Measurements from ENCODE around the gene SLC2A11.

Gene SLC2A11

DNA sequence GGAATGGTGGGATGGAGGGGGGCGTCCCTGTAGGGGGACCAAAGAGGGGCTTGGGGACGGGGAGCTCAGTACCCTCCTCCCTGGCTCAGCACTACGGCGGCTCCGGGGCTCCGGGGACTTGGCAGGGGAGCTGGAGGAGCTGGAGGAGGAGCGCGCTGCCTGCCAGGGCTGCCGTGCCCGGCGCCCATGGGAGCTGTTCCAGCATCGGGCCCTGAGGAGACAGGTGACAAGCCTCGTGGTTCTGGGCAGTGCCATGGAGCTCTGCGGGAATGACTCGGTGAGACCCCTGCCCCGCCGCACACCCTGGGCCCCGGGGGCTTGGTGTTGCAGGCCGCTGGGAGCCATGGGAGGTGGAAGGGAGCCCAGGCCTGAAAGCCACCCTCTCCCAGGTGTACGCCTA lies 24.7 kb downstream of the SLC2A11 start:
- Histone ChIP-seq H3K36me3 (ENCODE audit: control insufficient read depth in 1 of 2, insufficient read depth in 2 of 2, low read length in 2 of 2) (peaks cover 0 to 24% of the 10 kb centered on the region in 2 donors), H3K27me3 (ENCODE audit: low read depth, low read length) (no peaks in the 10 kb centered on the region)

DNA sequence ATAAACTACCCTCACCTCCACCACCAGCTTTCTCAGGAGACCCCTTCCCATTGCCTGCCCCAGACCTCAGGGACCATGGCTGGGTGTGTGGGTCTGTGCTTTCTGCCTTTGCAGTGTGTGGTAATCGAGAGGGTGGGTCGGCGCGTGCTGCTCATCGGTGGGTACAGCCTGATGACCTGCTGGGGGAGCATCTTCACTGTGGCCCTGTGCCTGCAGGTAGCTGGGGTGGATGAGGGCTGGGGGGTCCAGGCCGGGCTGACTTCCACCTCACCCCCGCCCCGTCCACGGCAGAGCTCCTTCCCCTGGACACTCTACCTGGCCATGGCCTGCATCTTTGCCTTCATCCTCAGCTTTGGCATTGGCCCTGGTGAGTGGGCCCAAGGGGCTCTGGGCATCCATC lies 26.0 kb downstream of the SLC2A11 start:
- no peak overlapping the region for H3K4me3 ChIP-seq (ENCODE audit: low read depth in 1 of 2, low read length in 2 of 2)
- no peak overlapping the region for H3K27ac ChIP-seq (ENCODE audit: low read length)
- no peaks in the 10 kb centered on the region for H3K9me3 ChIP-seq (ENCODE audit: control insufficient read depth in 1 of 2, low read length in 2 of 2)
- H3K36me3 ChIP-seq (ENCODE audit: control insufficient read depth in 1 of 2, insufficient read depth in 2 of 2, low read length in 2 of 2): peaks cover 0 to 11% of the 10 kb centered on the region in 2 donors
- H3K27me3 ChIP-seq (ENCODE audit: low read depth, low read length): no peaks in the 10 kb centered on the region
- H3K4me1 ChIP-seq (ENCODE audit: control insufficient read depth in 1 of 2, insufficient read depth in 2 of 2, low read length in 2 of 2): no peaks in the 10 kb centered on the region

More for the DNA sequence above, 24.7 kb downstream of the SLC2A11 start:
- H3K4me1 ChIP-seq (ENCODE audit: control insufficient read depth in 1 of 2, insufficient read depth in 2 of 2, low read length in 2 of 2): no peaks in the 10 kb centered on the region
- H3K4me3 ChIP-seq (ENCODE audit: low read depth in 1 of 2, low read length in 2 of 2): no peak overlapping the region
- H3K27ac ChIP-seq (ENCODE audit: low read length): no peak overlapping the region
- no peaks in the 10 kb centered on the region for H3K9me3 ChIP-seq (ENCODE audit: control insufficient read depth in 1 of 2, low read length in 2 of 2)

DNA sequence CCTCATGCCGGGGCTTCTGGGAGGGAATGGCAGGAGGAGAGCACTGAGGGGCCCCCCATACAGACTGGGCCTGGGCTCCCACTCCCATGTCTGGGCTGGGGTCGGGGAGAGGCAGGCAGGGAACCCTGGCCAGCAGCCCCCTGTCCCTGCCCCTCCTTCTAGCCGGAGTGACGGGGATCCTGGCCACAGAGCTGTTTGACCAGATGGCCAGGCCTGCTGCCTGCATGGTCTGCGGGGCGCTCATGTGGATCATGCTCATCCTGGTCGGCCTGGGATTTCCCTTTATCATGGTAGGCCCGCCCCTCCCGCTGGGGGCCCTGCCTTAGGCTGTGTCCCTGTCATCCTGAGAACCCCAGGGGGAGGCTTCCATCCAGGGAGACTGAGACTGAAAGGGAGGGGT lies 26.5 kb downstream of the SLC2A11 start:
- no peaks in the 10 kb centered on the region for H3K27me3 ChIP-seq (ENCODE audit: low read depth, low read length)
- H3K4me1 ChIP-seq (ENCODE audit: control insufficient read depth in 1 of 2, insufficient read depth in 2 of 2, low read length in 2 of 2): no peaks in the 10 kb centered on the region
- H3K4me3 ChIP-seq (ENCODE audit: low read depth in 1 of 2, low read length in 2 of 2): no peak overlapping the region
- H3K9me3 ChIP-seq (ENCODE audit: control insufficient read depth in 1 of 2, low read length in 2 of 2): no peaks in the 10 kb centered on the region
- peaks cover 0 to 9% of the 10 kb centered on the region in 2 donors for H3K36me3 ChIP-seq (ENCODE audit: control insufficient read depth in 1 of 2, insufficient read depth in 2 of 2, low read length in 2 of 2)
- H3K27ac ChIP-seq (ENCODE audit: low read length): no peak overlapping the region

DNA sequence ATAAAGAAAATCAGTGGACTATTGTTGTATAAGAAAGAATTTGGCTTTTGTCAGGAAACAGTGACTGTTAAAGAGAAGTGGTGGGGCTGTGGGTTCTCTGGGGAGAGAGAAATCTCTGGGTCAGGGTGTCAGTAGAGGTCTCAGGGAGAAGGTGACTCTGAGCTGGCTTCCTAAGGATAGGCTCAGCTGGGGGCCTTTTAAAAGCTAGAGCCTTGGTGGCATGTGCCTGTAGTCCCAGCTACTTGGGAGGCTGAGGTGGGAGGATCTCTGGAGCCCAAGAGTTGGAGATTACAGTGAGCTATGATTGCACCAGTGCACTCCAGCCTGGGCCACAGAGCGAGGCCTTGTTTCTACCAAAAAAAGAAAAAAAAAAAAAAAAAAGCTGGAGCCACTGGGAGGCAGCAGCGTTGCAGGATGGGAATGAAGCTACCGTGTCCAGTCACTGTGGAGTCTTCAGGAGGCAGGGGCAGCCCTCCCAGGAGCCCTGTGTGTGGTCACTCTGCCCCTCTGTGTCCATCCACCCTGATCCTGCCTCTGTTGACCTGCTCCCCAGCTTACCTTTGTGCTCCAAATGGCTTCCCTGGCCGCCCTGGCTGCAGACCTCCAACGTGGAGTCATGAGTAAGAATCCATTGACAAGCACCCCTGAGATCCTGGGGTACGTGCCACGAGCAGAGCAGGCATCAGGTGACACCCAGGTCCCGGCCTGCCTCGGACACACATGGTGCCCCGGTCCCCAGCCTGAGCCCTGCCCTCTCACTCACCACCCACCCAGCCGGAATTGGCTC lies 31.1 kb downstream of the SLC2A11 start:
- Histone ChIP-seq H3K27ac (ENCODE audit: low read length) (no peak overlapping the region), H3K9me3 (ENCODE audit: control insufficient read depth in 1 of 2, low read length in 2 of 2) (no peaks in the 10 kb centered on the region), H3K27me3 (ENCODE audit: low read depth, low read length) (no peaks in the 10 kb centered on the region), H3K4me3 (ENCODE audit: low read depth in 1 of 2, low read length in 2 of 2) (no peak overlapping the region), H3K4me1 (ENCODE audit: control insufficient read depth in 1 of 2, insufficient read depth in 2 of 2, low read length in 2 of 2) (no peaks in the 10 kb centered on the region), H3K36me3 (ENCODE audit: control insufficient read depth in 1 of 2, insufficient read depth in 2 of 2, low read length in 2 of 2) (no peaks in the 10 kb centered on the region)

DNA sequence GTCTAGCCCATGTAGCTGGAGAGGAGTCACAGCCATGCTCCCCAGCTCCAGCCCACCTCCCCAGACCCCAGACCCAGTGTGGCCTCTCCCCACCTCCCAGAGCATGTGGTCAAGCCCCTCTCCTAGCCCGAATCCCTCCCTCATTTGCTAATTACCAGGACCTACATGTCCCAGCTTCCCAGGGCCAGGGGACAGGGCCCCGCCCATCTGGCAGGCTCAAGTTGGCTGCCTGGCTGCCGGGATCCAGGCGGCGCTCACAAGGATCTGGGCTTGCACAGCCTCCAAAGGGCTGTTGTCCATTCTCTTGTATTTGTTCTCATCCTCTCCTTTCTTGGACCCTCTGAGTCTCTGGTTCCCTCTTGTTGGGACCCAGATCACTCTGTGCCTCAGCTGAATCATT lies 31.9 kb downstream of the SLC2A11 start:
- Histone ChIP-seq H3K9me3 (ENCODE audit: control insufficient read depth in 1 of 2, low read length in 2 of 2) (no peaks in the 10 kb centered on the region), H3K4me3 (ENCODE audit: low read depth in 1 of 2, low read length in 2 of 2) (no peak overlapping the region), H3K36me3 (ENCODE audit: control insufficient read depth in 1 of 2, insufficient read depth in 2 of 2, low read length in 2 of 2) (no peaks in the 10 kb centered on the region), H3K27ac (ENCODE audit: low read length) (no peak overlapping the region), H3K27me3 (ENCODE audit: low read depth, low read length) (no peaks in the 10 kb centered on the region), H3K4me1 (ENCODE audit: control insufficient read depth in 1 of 2, insufficient read depth in 2 of 2, low read length in 2 of 2) (no peaks in the 10 kb centered on the region)

DNA sequence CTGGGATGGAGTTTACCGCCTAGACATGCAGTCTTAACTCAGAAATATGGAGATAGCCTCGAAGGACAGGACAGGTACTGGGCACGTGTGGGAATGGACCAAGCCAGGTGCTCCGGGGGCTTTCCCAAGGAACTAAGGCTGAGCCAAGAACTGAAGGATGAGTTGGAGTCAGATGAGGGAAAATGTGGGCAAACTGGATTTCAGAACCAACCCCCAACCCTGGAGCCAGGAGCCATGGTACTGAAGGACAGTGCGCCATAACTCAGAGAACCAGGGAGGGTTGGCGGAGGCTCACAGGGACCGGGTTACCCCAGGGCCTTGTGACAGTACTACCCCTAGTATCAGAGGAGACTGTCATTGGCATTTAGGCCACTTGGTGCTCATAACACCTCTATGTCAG lies 34.1 kb downstream of the SLC2A11 start:
- Histone ChIP-seq H3K36me3 (ENCODE audit: control insufficient read depth in 1 of 2, insufficient read depth in 2 of 2, low read length in 2 of 2) (peaks cover 5 to 6% of the 10 kb centered on the region in 2 donors), H3K27ac (ENCODE audit: low read length) (no peak overlapping the region), H3K27me3 (ENCODE audit: low read depth, low read length) (no peaks in the 10 kb centered on the region), H3K9me3 (ENCODE audit: control insufficient read depth in 1 of 2, low read length in 2 of 2) (no peaks in the 10 kb centered on the region), H3K4me3 (ENCODE audit: low read depth in 1 of 2, low read length in 2 of 2) (no peak overlapping the region), H3K4me1 (ENCODE audit: control insufficient read depth in 1 of 2, insufficient read depth in 2 of 2, low read length in 2 of 2) (peaks cover 5 to 11% of the 10 kb centered on the region in 2 donors)

DNA sequence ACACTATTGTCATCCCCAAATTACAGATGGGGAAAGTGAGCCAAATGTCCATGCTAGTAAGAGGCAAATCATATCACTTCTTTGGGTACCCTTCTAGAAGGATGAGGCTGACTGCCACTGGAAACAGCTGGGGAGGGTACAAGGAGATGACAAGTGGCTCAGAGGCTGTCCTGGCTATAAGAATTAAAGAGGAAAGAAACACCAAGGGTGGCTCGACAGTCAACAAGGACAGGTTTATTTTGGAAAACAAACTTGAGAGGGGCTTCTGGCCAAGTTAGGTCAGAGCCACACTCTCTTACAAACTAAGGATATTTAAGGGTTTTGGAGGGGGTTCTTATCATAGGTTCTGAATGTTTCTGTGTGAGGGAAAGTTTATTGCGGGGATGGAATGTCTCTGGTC lies 34.5 kb downstream of the SLC2A11 start:
- H3K27ac ChIP-seq (ENCODE audit: low read length): no peak overlapping the region
- no peaks in the 10 kb centered on the region for H3K27me3 ChIP-seq (ENCODE audit: low read depth, low read length)
- H3K4me1 ChIP-seq (ENCODE audit: control insufficient read depth in 1 of 2, insufficient read depth in 2 of 2, low read length in 2 of 2): peaks cover 5 to 11% of the 10 kb centered on the region in 2 donors
- no peaks in the 10 kb centered on the region for H3K9me3 ChIP-seq (ENCODE audit: control insufficient read depth in 1 of 2, low read length in 2 of 2)
- no peak overlapping the region for H3K4me3 ChIP-seq (ENCODE audit: low read depth in 1 of 2, low read length in 2 of 2)
- peaks cover 5 to 10% of the 10 kb centered on the region in 2 donors for H3K36me3 ChIP-seq (ENCODE audit: control insufficient read depth in 1 of 2, insufficient read depth in 2 of 2, low read length in 2 of 2)

DNA sequence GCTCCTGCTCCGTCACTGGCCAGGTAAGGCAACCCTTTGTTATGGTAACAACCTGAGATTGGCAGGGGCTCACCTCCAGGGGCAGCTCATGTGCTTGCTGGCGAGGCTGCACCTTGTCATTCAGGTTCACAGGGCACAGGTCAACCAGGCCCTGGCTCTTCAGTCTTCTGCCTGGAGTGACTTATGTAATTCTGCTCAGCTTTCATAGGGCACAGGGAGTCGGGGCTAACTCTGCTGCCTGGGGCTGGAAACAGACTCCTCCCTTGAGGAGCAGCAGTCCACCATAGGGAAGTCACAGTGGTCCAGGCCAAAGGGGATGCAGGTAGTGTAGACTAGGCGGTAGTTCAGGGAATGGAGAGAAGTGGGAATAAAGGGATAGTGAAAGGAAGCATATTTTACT lies 35.0 kb downstream of the SLC2A11 start:
- Histone ChIP-seq H3K4me3 (ENCODE audit: low read depth in 1 of 2, low read length in 2 of 2) (no peak overlapping the region), H3K4me1 (ENCODE audit: control insufficient read depth in 1 of 2, insufficient read depth in 2 of 2, low read length in 2 of 2) (peaks cover 5 to 11% of the 10 kb centered on the region in 2 donors), H3K36me3 (ENCODE audit: control insufficient read depth in 1 of 2, insufficient read depth in 2 of 2, low read length in 2 of 2) (peaks cover 5 to 13% of the 10 kb centered on the region in 2 donors), H3K9me3 (ENCODE audit: control insufficient read depth in 1 of 2, low read length in 2 of 2) (no peaks in the 10 kb centered on the region), H3K27me3 (ENCODE audit: low read depth, low read length) (no peaks in the 10 kb centered on the region), H3K27ac (ENCODE audit: low read length) (no peak overlapping the region)

DNA sequence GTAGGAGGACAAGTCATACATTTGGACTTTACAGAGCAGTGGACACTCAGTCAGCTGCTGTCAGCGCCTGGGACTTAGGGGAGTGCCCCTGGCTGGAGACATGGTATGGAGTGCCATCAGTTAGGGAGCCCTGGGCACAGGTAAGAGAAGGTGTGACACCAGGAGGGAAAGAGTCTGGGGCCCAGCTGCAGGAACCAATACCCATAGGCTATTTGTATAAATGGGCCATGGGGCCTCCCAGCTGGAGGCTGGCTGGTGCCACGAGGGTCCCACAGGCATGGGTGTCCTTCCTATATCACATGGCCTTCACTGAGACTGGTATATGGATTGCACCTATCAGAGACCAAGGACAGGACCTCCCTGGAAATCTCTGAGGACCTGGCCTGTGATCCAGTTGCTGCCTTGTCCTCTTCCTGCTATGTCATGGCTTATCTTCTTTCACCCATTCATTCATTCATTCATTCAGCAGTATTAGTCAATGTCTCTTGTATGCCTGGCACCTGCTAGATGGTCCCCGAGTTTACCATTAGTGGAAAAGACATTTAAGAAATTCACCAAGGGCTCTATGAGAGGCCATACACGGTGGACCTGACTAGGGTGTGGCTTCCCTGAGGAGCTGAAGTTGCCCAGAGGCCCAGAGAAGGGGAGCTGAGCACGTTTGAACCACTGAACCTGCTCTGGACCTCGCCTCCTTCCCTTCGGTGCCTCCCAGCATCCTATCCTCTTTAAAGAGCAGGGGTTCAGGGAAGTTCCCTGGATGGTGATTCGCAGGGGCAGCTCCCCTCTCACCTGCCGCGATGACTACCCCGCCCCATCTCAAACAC lies 35.7 kb downstream of the SLC2A11 start:
- Histone ChIP-seq H3K4me1 (ENCODE audit: control insufficient read depth in 1 of 2, insufficient read depth in 2 of 2, low read length in 2 of 2) (peaks cover 5 to 11% of the 10 kb centered on the region in 2 donors), H3K4me3 (ENCODE audit: low read depth in 1 of 2, low read length in 2 of 2) (peak overlapping the region; percentile 57 to 78), H3K36me3 (ENCODE audit: control insufficient read depth in 1 of 2, insufficient read depth in 2 of 2, low read length in 2 of 2) (peaks cover 5 to 13% of the 10 kb centered on the region in 2 donors), H3K9me3 (ENCODE audit: control insufficient read depth in 1 of 2, low read length in 2 of 2) (no peaks in the 10 kb centered on the region), H3K27ac (ENCODE audit: low read length) (peak overlapping the region; percentile 93), H3K27me3 (ENCODE audit: low read depth, low read length) (no peaks in the 10 kb centered on the region)

DNA sequence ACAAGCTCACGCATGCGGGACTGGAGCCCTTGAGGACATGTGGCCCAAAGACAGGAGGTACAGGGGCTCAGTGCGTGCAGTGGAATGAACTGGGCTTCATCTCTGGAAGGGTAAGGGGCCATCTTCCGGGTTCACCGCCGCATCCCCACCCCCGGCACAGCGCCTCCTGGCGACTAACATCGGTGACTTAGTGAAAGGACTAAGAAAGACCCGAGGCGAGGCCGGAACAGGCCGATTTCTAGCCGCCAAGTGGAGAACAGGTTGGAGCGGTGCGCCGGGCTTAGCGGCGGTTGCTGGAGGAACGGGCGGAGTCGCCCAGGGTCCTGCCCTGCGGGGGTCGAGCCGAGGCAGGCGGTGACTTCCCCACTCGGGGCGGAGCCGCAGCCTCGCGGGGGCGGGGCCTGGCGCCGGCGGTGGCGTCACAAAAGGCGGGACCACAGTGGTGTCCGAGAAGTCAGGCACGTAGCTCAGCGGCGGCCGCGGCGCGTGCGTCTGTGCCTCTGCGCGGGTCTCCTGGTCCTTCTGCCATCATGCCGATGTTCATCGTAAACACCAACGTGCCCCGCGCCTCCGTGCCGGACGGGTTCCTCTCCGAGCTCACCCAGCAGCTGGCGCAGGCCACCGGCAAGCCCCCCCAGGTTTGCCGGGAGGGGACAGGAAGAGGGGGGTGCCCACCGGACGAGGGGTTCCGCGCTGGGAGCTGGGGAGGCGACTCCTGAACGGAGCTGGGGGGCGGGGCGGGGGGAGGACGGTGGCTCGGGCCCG lies 36.5 kb downstream of the SLC2A11 start, which contains the start of gene MIF:
Gene MIF, plus strand, starts transcription at position 439 of the 765 bp plus-strand sequence. Its CDS starts 92 bp downstream, at position 531.
- peak within 1 kb of the TSS; percentile 67 to 78 for H3K4me3 ChIP-seq (ENCODE audit: low read depth in 1 of 2, low read length in 2 of 2)
- peak within 1 kb of the TSS; percentile 93 for H3K27ac ChIP-seq (ENCODE audit: low read length)
- H3K27me3 ChIP-seq (ENCODE audit: low read depth, low read length): no peaks in the 10 kb centered on the region
- H3K4me1 ChIP-seq (ENCODE audit: control insufficient read depth in 1 of 2, insufficient read depth in 2 of 2, low read length in 2 of 2): peaks cover 5 to 11% of the 10 kb centered on the region in 2 donors
- peaks cover 5 to 13% of the 10 kb centered on the region in 2 donors for H3K36me3 ChIP-seq (ENCODE audit: control insufficient read depth in 1 of 2, insufficient read depth in 2 of 2, low read length in 2 of 2)
- no peaks in the 10 kb centered on the region for H3K9me3 ChIP-seq (ENCODE audit: control insufficient read depth in 1 of 2, low read length in 2 of 2)

Measured in muscle layer of duodenum (tissue), 2 donors.